Parathyroid adenoma (tissue), 2 donors: ENCODE data around the gene MAP2K1.

Experiments
- H2AFZ ChIP-seq: fragments of 300-600 bp; sonication (generic); one replicate; pipeline ENCODE4 v1.7.0; 2017; ENCODE audit warnings: antibody characterized with exemption, mild to moderate bottlenecking
- H3K27ac ChIP-seq: fragments of 300-600 bp; sonication (generic); one replicate; pipeline ENCODE4 v1.7.0; 2017
- H3K27me3 ChIP-seq: fragments of 300-600 bp; sonication (generic); one replicate; pipeline ENCODE4 v1.7.0; 2017; ENCODE audit warnings: low read length; ENCODE audit not compliant: control insufficient read depth, insufficient read depth
- H3K36me3 ChIP-seq: fragments of 300-600 bp; sonication (generic); one replicate; pipeline ENCODE4 v1.7.0; 2017; ENCODE audit warnings: low read length; ENCODE audit not compliant: control insufficient read depth, insufficient read depth
- H3K4me1 ChIP-seq: fragments of 300-600 bp; sonication (generic); one replicate; pipeline ENCODE4 v1.7.0; 2017; ENCODE audit warnings: control low read depth
- H3K4me2 ChIP-seq: fragments of 300-600 bp; sonication (generic); one replicate; pipeline ENCODE4 v1.7.0; 2017; ENCODE audit warnings: low read length
- H3K4me3 ChIP-seq: fragments of 300-600 bp; sonication (generic); one replicate; pipeline ENCODE4 v1.7.0; 2017; ENCODE audit warnings: low read depth, low read length
- H3K79me2 ChIP-seq: fragments of 300-600 bp; sonication (generic); one replicate; pipeline ENCODE4 v1.7.0; 2017; ENCODE audit warnings: control low read depth
- H3K9ac ChIP-seq: fragments of 300-600 bp; sonication (generic); one replicate; pipeline ENCODE4 v1.7.0; 2017; ENCODE audit warnings: mild to moderate bottlenecking
- H3K9me3 ChIP-seq: fragments of 300-600 bp; sonication (generic); one replicate; pipeline ENCODE4 v1.7.0; 2017; ENCODE audit warnings: low read length; ENCODE audit not compliant: control insufficient read depth
- CTCF ChIP-seq: fragments of 300-600 bp; sonication (generic); IDR thresholded peaks from one replicate; pipeline ENCODE4 v1.7.0; 2017; ENCODE audit warnings: antibody characterized with exemption, mild to moderate bottlenecking
- donor health status: primary hyperparathyroidism.

The MAP2K1 gene

GRCh38 chr15:66535056-66535455, 148.3 kb downstream of the MAP2K1 start:
- no peak for TF ChIP-seq CTCF
- H3K36me3 ChIP-seq: no peaks in the 10 kb centered on the region

More at GRCh38 chr15:66535056-66535455, 148.3 kb downstream of the MAP2K1 start:
- Histone ChIP-seq H3K27ac (no peak overlapping the region), H3K4me2 (no peak overlapping the region), H3K4me3 (no peak overlapping the region), H3K9ac (no peak overlapping the region), H3K27me3 (no peaks in the 10 kb centered on the region), H2AFZ (no peak overlapping the region), H3K79me2 (no peaks in the 10 kb centered on the region), H3K4me1 (no peaks in the 10 kb centered on the region), H3K9me3 (no peaks in the 10 kb centered on the region)
